Ectodermal cell (in vitro differentiated cells): ENCODE measurements around the gene PCIF1.
"Not testable (repeated sequence)": the region's sequence is repeated elsewhere in the genome, so short reads cannot be mapped to it uniquely, and the experiment has no call there.

Source experiments
- H3K27ac ChIP-seq: 2 replicates; pipeline ENCODE4 v1.7.0; 2013; ENCODE audit warnings: mild to moderate bottlenecking, low read depth, low read length; ENCODE audit not compliant: insufficient read depth, poor library complexity, severe bottlenecking
- H3K27me3 ChIP-seq: 2 replicates; pipeline ENCODE4 v1.7.0; 2013; ENCODE audit warnings: mild to moderate bottlenecking, low read length; ENCODE audit not compliant: insufficient read depth, control insufficient read depth, poor library complexity, severe bottlenecking
- H3K36me3 ChIP-seq: one replicate; pipeline ENCODE4 v1.7.0; 2013; ENCODE audit warnings: low read length; ENCODE audit not compliant: control insufficient read depth, insufficient read depth
- H3K4me1 ChIP-seq: one replicate; pipeline ENCODE4 v1.7.0; 2013; ENCODE audit warnings: low read length; ENCODE audit not compliant: control insufficient read depth, insufficient read depth
- H3K4me3 ChIP-seq: 2 replicates; pipeline ENCODE4 v1.7.0; 2013; ENCODE audit warnings: low read depth, low read length, control low read depth; ENCODE audit not compliant: insufficient read depth
- H3K9me3 ChIP-seq: 2 replicates; pipeline ENCODE4 v1.7.0; 2013; ENCODE audit warnings: mild to moderate bottlenecking, low read length, moderate library complexity; ENCODE audit not compliant: control insufficient read depth
- WGBS, 2 experiments: methylation state at CpG; one replicate each; pipeline ENCODE4 v1.1.7; 2013; ENCODE audit warnings: missing lambda C conversion rate in 2 of 2; 5-methylcytosine and 5-hydroxymethylcytosine counted together

Gene PCIF1

GRCh38 chr20:45983279-45983743 is 48.8 kb downstream of the PCIF1 start:
- Histone ChIP-seq H3K4me3 (no peak overlapping the region), H3K27me3 (no peaks in the 10 kb centered on the region), H3K36me3 (no peaks in the 10 kb centered on the region), H3K9me3 (no peaks in the 10 kb centered on the region), H3K4me1 (no peaks in the 10 kb centered on the region), H3K27ac (no peak overlapping the region)
- whole genome bisulfite sequencing, 2 experiments: 80 to 82% methylated on average over 7 of the region's 7 CpGs

- H3K4me1 ChIP-seq: no peaks in the 10 kb centered on the region
- H3K27me3 ChIP-seq: no peaks in the 10 kb centered on the region
- no peaks in the 10 kb centered on the region for H3K36me3 ChIP-seq
- no peak overlapping the region for H3K4me3 ChIP-seq
- WGBS, 2 experiments: 79 to 80% methylated on average over 7 of the region's 7 CpGs
- no peak overlapping the region for H3K27ac ChIP-seq
- no peaks in the 10 kb centered on the region for H3K9me3 ChIP-seq
Measured at GRCh38 chr20:45985573-45985972, 51.1 kb downstream of the PCIF1 start.

DNA sequence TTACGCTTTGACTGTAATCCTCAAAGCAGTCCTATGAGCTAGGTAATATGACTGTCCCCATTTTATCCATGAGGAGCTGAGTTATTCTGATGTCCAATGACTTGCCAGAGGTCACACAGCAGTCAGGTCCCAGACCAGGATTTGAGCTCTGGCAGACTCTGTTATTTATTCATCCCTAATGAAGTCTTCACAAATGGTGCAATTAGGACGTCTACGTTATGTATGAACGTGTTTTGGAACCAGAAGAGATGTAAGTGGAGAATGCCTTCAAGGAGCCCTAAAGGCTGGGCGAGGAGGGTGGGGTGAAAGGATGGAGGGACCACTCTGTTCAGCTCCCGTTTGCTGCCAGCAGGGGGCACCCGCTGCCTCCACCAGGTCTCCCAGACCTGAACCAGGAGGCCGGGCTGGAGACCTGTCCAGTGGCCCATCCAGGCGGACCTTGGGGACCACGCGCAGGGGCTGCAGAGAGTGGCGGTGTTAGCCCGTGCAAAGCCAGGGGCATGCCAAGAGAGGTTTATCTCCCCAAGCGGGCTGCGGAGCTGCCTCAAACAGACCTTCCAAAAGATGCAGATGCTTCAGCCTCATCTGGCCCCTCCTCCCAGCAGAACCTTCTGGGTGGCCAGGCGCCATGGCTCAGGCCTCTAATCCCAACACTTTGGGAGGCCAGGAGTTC is 52.8 kb downstream of the PCIF1 start:
- Histone ChIP-seq H3K4me3 (no peak overlapping the region), H3K27ac (no peak overlapping the region), H3K9me3 (no peaks in the 10 kb centered on the region), H3K27me3 (no peaks in the 10 kb centered on the region), H3K4me1 (no peaks in the 10 kb centered on the region), H3K36me3 (no peaks in the 10 kb centered on the region)
- 22% methylated on average over 16 of the region's 16 CpGs for WGBS, 2 experiments

DNA sequence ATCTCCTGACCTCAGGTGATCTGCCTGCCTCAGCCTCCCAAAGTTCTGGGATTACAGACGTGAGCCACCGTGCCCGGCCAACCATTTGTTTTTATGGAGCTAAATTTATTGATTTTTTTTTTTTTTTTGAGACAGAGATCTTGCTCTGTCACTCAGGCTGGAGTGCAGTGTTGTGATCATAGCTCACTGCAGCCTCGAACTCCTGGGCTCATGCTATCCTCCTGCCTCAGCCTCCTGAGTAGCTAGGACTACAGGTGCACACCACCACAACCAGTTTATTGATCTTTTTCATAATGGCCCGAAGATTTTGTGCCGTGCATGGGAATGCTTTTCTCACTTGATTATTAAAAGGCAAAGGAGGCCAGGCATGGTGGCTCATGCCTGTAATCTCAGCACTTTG is 54.3 kb downstream of the PCIF1 start:
- H3K36me3 ChIP-seq, H3K4me3 ChIP-seq, H3K9me3 ChIP-seq, H3K27me3 ChIP-seq, H3K27ac ChIP-seq, H3K4me1 ChIP-seq: not testable (repeated sequence)
- 91 to 92% methylated on average over 6 of the region's 6 CpGs for WGBS, 2 experiments

GRCh38 chr20:45991616-45992015 is 57.1 kb downstream of the PCIF1 start:
- Histone ChIP-seq H3K27me3 (no peaks in the 10 kb centered on the region), H3K36me3 (no peaks in the 10 kb centered on the region), H3K27ac (no peak overlapping the region), H3K9me3 (no peaks in the 10 kb centered on the region), H3K4me1 (no peaks in the 10 kb centered on the region), H3K4me3 (no peak overlapping the region)
- 91 to 92% methylated on average over 3 of the region's 3 CpGs for WGBS, 2 experiments

DNA sequence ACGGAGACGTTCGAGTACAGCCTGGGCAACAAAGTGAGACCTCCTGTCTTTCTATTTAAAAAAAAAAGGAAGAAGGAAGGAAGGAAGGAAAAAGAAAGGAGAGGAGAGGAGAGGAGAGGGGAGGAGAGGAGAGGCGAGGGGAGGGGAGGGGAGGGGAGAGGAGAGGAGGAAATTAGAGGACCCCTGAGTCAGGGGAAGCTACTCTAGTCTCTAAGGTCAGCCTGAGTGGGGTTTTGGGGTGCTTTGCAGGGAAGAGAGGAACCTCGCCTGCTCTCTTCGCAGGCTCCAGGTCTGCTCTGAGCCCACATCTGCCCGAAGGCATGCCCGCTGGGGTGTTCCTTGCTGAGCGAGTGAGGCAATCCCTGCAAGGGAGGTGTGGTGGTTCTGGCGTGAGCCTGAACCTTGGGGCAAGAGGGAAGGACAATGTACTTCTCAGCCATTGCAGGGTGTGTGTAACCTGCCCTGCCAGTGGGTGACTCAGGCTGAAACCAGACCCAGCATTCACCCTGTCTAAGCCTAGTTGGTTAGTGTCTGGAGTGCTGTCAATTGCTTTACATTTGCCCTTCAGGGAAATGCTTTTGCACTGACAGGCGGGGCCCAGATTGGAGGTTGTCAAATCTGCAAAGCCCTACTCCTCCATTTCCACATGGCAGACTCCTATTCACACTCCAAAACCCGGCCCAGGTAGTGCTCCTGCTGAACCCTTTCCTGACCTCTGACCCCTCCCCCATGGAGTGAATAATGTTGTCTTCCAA is 58.9 kb downstream of the PCIF1 start:
- Histone ChIP-seq H3K9me3 (no peaks in the 10 kb centered on the region), H3K4me3 (no peak overlapping the region), H3K36me3 (no peaks in the 10 kb centered on the region), H3K27ac (no peak overlapping the region), H3K27me3 (no peaks in the 10 kb centered on the region), H3K4me1 (no peaks in the 10 kb centered on the region)
- 76 to 78% methylated on average over 12 of the region's 12 CpGs for WGBS, 2 experiments

- Histone ChIP-seq H3K36me3 (no peaks in the 10 kb centered on the region), H3K4me1 (no peaks in the 10 kb centered on the region), H3K9me3 (no peaks in the 10 kb centered on the region), H3K4me3 (no peak overlapping the region), H3K27ac (no peak overlapping the region), H3K27me3 (no peaks in the 10 kb centered on the region)
- WGBS, 2 experiments: 84 to 85% methylated on average over 9 of the region's 9 CpGs
Measured at GRCh38 chr20:45994761-45995493, 60.4 kb downstream of the PCIF1 start.

DNA sequence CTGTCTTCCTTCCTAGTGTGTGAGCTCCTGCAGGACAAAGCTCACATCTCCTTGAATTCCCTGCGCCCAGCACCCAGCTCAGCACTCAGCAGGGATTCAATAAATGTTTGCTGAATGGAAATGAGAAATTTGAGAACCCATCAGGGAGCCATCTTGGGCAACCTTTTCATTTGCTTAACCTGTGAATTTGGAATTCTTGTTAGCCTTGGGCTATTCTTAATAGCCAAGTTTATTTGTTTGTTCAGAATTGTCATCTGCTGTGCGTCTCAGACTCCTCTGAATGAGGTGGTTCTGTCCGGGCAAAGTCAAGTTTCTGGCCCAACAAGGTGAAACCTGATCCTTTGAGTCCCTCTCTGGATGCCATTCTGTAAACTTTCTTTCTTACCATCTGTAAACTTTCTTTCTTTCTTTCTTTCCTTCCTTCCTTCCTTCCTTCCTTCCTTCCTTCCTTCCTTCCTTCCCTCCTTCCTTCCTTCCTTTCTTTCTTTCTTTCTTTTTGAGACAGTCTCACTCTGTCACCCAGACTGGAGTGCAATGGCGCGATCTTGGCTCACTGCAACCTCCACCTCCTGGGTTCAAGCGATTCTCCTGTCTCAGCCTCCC is 61.1 kb downstream of the PCIF1 start:
- H3K4me1 ChIP-seq, H3K9me3 ChIP-seq, H3K27ac ChIP-seq, H3K4me3 ChIP-seq, H3K27me3 ChIP-seq, H3K36me3 ChIP-seq: not testable (repeated sequence)
- 81 to 87% methylated on average over 6 of the region's 6 CpGs for WGBS, 2 experiments

DNA sequence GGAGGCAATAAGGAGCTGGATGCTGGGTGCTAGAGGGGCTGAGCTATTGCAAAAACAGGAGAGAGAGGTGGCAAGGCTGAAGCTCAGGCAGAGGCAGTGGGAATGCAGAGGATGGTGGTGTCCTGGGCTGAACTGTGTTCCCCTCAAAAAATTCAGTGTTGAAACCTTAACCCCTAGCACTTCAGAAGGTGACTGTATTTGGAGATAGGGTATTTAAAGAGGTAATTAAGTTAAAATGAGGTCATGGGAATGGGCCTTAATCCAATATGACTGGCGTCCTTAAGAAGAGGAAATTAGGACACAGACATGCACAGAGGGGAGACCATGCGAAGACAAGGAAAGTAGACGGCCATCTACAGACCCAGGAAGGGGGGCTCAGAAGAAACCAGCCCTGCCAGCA is 62.7 kb downstream of the PCIF1 start:
- no peaks in the 10 kb centered on the region for H3K9me3 ChIP-seq
- no peaks in the 10 kb centered on the region for H3K36me3 ChIP-seq
- H3K4me1 ChIP-seq: peaks cover 7% of the 10 kb centered on the region
- H3K27me3 ChIP-seq: no peaks in the 10 kb centered on the region
- no peak overlapping the region for H3K27ac ChIP-seq
- no peak overlapping the region for H3K4me3 ChIP-seq
- WGBS, 2 experiments: 86 to 92% methylated on average over 3 of the region's 3 CpGs
